Motor neuron (in vitro differentiated cells): Measurements from ENCODE around the gene CNOT4. TPM values are rescaled to one million over a fixed set of nuclear protein-coding genes. Genes with fewer than 3 reads are reported as not detected.
A peak's percentile ranks its signal among the peaks of the same experiment; 100 is the strongest.

ENCODE experiments used
- ATAC-seq, 8 experiments: fragments of 200-7000 bp; cut with Tn5 transposase; replicated peaks in 6 of 8; 2 replicates each; pipeline ENCODE4 v1.8.0; 2021; ENCODE audit warnings: mild to moderate bottlenecking in 8 of 8, moderate library complexity in 8 of 8
- H3K27ac ChIP-seq, 2 donors: fragments of 250-450 bp; sonication (Bioruptor Pico); 2 replicates each; pipeline ENCODE4 v1.9.0; 2021; ENCODE audit warnings: antibody characterized with exemption in 2 of 2, mild to moderate bottlenecking in 2 of 2, moderate library complexity in 1 of 2
- H3K4me1 ChIP-seq, 2 donors: fragments of 250-450 bp; sonication (Bioruptor Pico); replicated peaks in 1 of 2; 2 replicates each; pipeline ENCODE4 v1.6.1; 2021; ENCODE audit warnings: antibody characterized with exemption in 2 of 2, mild to moderate bottlenecking in 2 of 2, moderate library complexity in 1 of 2
- H3K4me3 ChIP-seq, 5 donors: fragments of 250-450 bp; sonication (Bioruptor Pico); 2 replicates each; pipeline ENCODE4 v1.9.0; 2021; ENCODE audit warnings: antibody characterized with exemption in 5 of 5, mild to moderate bottlenecking in 5 of 5, moderate library complexity in 4 of 5
- WGBS, 10 experiments: fragments of 450-650 bp; shearing (Covaris generic); methylation state at CpG; one replicate each; pipeline ENCODE4 v1.0.0; 2022; 5-methylcytosine and 5-hydroxymethylcytosine counted together
- in situ Hi-C, 9 experiments: fragments of 400-800 bp; cut with MboI; loops; one replicate each; pipeline ENCODE4 v1.15.0; 2021; ENCODE audit warnings: low sequenced_read_pairs in 9 of 9, low pct_unique_long_range_greater_than_20kb in 2 of 9; ENCODE audit not compliant: unreplicated experiment in 9 of 9
- total RNA-seq, 8 experiments: library from RNA; unstranded; fragments of 300-600 nt; gene quantifications; 2 replicates each; pipeline versions ENCODE4 v1.2.3 to v1.2.4, GENCODE V29; 2022

The CNOT4 gene
- total RNA-seq, 8 experiments from 2014 or later = 10.5 to 22.6 (median 15.5) TPM

- Histone ChIP-seq H3K27ac (no peak overlapping the region), H3K4me1 (no peaks in the 10 kb centered on the region), H3K4me3 (no peak overlapping the region)
- in situ Hi-C loops = loop anchor here in 1 of 9 experiments (25.0 kb wide), 1 partner anchor 94 kb away; no protein-coding TSS in a partner anchor
- ATAC-seq = peak in 3 of 8 experiments; percentile 52 to 76 (median 71)
- WGBS, 10 experiments = 13 to 88% (median 80%) methylated on average over 1 of the region's 1 CpG; no CpG with 5 or more reads in 3 of the 10 experiments
Observed at GRCh38 chr7:135381369-135381768, 128.5 kb downstream of the CNOT4 start.

GRCh38 chr7:135380351-135380750, 129.6 kb downstream of the CNOT4 start:
- Histone ChIP-seq H3K27ac (no peak overlapping the region), H3K4me3 (no peak overlapping the region), H3K4me1 (no peaks in the 10 kb centered on the region)
- in situ Hi-C loops = loop anchor here in 1 of 9 experiments (25.0 kb wide), 1 partner anchor 93 kb away; no protein-coding TSS in a partner anchor
- ATAC-seq = no peak

- no peak for ATAC-seq
- Histone ChIP-seq H3K4me3 (no peak overlapping the region), H3K27ac (no peak overlapping the region), H3K4me1 (no peaks in the 10 kb centered on the region)
- in situ Hi-C loops = loop anchor here in 1 of 9 experiments (25.0 kb wide), 1 partner anchor 90 kb away; no protein-coding TSS in a partner anchor
Observed at GRCh38 chr7:135377171-135377570, 132.7 kb downstream of the CNOT4 start.

GRCh38 chr7:135375908-135376699, 133.8 kb downstream of the CNOT4 start:
- Histone ChIP-seq H3K4me3 (no peak overlapping the region), H3K27ac (no peak overlapping the region), H3K4me1 (no peaks in the 10 kb centered on the region)
- WGBS, 10 experiments = 67 to 100% (median 93%) methylated on average over 2 to 5 of the region's 5 CpGs; no CpG with 5 or more reads in 1 of the 10 experiments
- ATAC-seq = no peak
- in situ Hi-C loops = loop anchor here in 1 of 9 experiments (25.0 kb wide), 1 partner anchor 89 kb away; no protein-coding TSS in a partner anchor

GRCh38 chr7:135374736-135375135, 135.2 kb downstream of the CNOT4 start:
- 54 to 100% (median 95%) methylated on average over 1 to 3 of the region's 3 CpGs for WGBS, 10 experiments
- Histone ChIP-seq H3K27ac (no peak overlapping the region), H3K4me3 (no peak overlapping the region), H3K4me1 (no peaks in the 10 kb centered on the region)
- ATAC-seq = no peak
- in situ Hi-C loops = loop anchor here in 1 of 9 experiments (25.0 kb wide), 1 partner anchor 87 kb away; no protein-coding TSS in a partner anchor

- in situ Hi-C loops = no loop called here
- Histone ChIP-seq H3K27ac (no peak overlapping the region), H3K4me1 (no peaks in the 10 kb centered on the region), H3K4me3 (no peak overlapping the region)
- no peak for ATAC-seq
- WGBS, 10 experiments = 67 to 99% (median 89%) methylated on average over 2 to 10 of the region's 10 CpGs
Observed at GRCh38 chr7:135372222-135372621, 137.7 kb downstream of the CNOT4 start.

GRCh38 chr7:135370656-135371055, 139.2 kb downstream of the CNOT4 start:
- H3K4me3 ChIP-seq = no peak overlapping the region
- no peaks in the 10 kb centered on the region for H3K4me1 ChIP-seq
- in situ Hi-C loops = no loop called here
- H3K27ac ChIP-seq = no peak overlapping the region
- ATAC-seq = no peak
- WGBS, 10 experiments = 91 to 100% (median 100%) methylated on average over 1 of the region's 1 CpG; no CpG with 5 or more reads in 1 of the 10 experiments

- Histone ChIP-seq H3K27ac (no peak overlapping the region), H3K4me3 (no peak overlapping the region), H3K4me1 (no peaks in the 10 kb centered on the region)
- in situ Hi-C loops = no loop called here
- ATAC-seq = no peak
Observed at GRCh38 chr7:135369405-135369804, 140.5 kb downstream of the CNOT4 start.

GRCh38 chr7:135368416-135369186, 141.3 kb downstream of the CNOT4 start:
- H3K27ac ChIP-seq = no peak overlapping the region
- 91 to 100% (median 97%) methylated on average over 1 to 5 of the region's 5 CpGs for WGBS, 10 experiments
- in situ Hi-C loops = no loop called here
- H3K4me1 ChIP-seq = no peaks in the 10 kb centered on the region
- no peak for ATAC-seq
- H3K4me3 ChIP-seq = no peak overlapping the region

- Histone ChIP-seq H3K4me3 (no peak overlapping the region), H3K27ac (no peak overlapping the region), H3K4me1 (no peaks in the 10 kb centered on the region)
- 74 to 100% (median 88%) methylated on average over 1 to 7 of the region's 7 CpGs; no CpG with 5 or more reads in 2 of the 10 experiments for WGBS, 10 experiments
- ATAC-seq = no peak
- in situ Hi-C loops = no loop called here
Observed at GRCh38 chr7:135366843-135367508, 142.9 kb downstream of the CNOT4 start.

GRCh38 chr7:135365721-135366120, 144.2 kb downstream of the CNOT4 start:
- WGBS, 10 experiments = 50 to 100% (median 88%) methylated on average over 1 to 3 of the region's 3 CpGs; no CpG with 5 or more reads in 1 of the 10 experiments
- H3K4me1 ChIP-seq = no peaks in the 10 kb centered on the region
- no peak overlapping the region for H3K4me3 ChIP-seq
- no peak for ATAC-seq
- no peak overlapping the region for H3K27ac ChIP-seq
- in situ Hi-C loops = no loop called here

- 25 to 100% (median 91%) methylated on average over 2 of the region's 2 CpGs; no CpG with 5 or more reads in 2 of the 10 experiments for WGBS, 10 experiments
- Histone ChIP-seq H3K4me1 (no peaks in the 10 kb centered on the region), H3K4me3 (no peak overlapping the region), H3K27ac (no peak overlapping the region)
- ATAC-seq = no peak
- in situ Hi-C loops = no loop called here
Observed at GRCh38 chr7:135364206-135364605, 145.7 kb downstream of the CNOT4 start.

- Histone ChIP-seq H3K4me1 (no peaks in the 10 kb centered on the region), H3K4me3 (no peak overlapping the region), H3K27ac (no peak overlapping the region)
- 67 to 100% (median 100%) methylated on average over 1 to 6 of the region's 7 CpGs; no CpG with 5 or more reads in 1 of the 10 experiments for WGBS, 10 experiments
- in situ Hi-C loops = no loop called here
- no peak for ATAC-seq
Observed at GRCh38 chr7:135362871-135363270, 147.0 kb downstream of the CNOT4 start.
